CD14-positive monocyte (primary cell): Measurements from ENCODE around the gene SLC25A48. TPM values are rescaled to one million over a fixed set of nuclear protein-coding genes. Genes with fewer than 3 reads are reported as not detected.
A peak's percentile ranks its signal among the peaks of the same experiment; 100 is the strongest.

Source experiments
- DNase-seq, 3 donors: peaks; one replicate each; pipeline ENCODE4 v3.0.0-alpha.2; 2011 to 2022
- H2AFZ ChIP-seq: 2 replicates; pipeline ENCODE4 v1.6.0; 2012; ENCODE audit warnings: mild to moderate bottlenecking, low read depth, low read length, inconsistent platforms; ENCODE audit not compliant: insufficient read depth, poor library complexity, severe bottlenecking
- H3K27ac ChIP-seq, 2 donors: 1 replicate in 1 of 2; 2 replicates in 1 of 2; pipeline ENCODE4 v1.5.1; 2012 to 2013; ENCODE audit warnings: low read length in 2 of 2, control low read depth in 1 of 2, inconsistent platforms in 1 of 2, low read depth in 1 of 2, mild to moderate bottlenecking in 1 of 2
- H3K27me3 ChIP-seq, 2 donors: one replicate each; pipeline versions ENCODE4 v1.6.0 to v1.6.1; 2011 to 2013; ENCODE audit warnings: low read length in 2 of 2; ENCODE audit not compliant: control insufficient read depth in 2 of 2, insufficient read depth in 2 of 2
- H3K36me3 ChIP-seq, 2 donors: replicated peaks in 1 of 2; 1 replicate in 1 of 2; 2 replicates in 1 of 2; pipeline versions ENCODE4 v1.5.1 to v1.6.1; 2012 to 2013; ENCODE audit warnings: low read length in 2 of 2, control low read depth in 1 of 2, inconsistent platforms in 1 of 2, mild to moderate bottlenecking in 1 of 2; ENCODE audit not compliant: insufficient read depth in 2 of 2, control insufficient read depth in 1 of 2
- H3K4me1 ChIP-seq, 2 donors: 1 replicate in 1 of 2; 2 replicates in 1 of 2; pipeline versions ENCODE4 v1.5.1 to v1.6.1; 2012 to 2013; ENCODE audit warnings: low read length in 2 of 2, control low read depth in 1 of 2, inconsistent platforms in 1 of 2, mild to moderate bottlenecking in 1 of 2, moderate library complexity in 1 of 2; ENCODE audit not compliant: insufficient read depth in 2 of 2, control insufficient read depth in 1 of 2
- H3K4me2 ChIP-seq: replicated peaks from 2 replicates; pipeline ENCODE3; 2012; ENCODE audit warnings: low read length, moderate library complexity, mild to moderate bottlenecking; ENCODE audit not compliant: poor library complexity, severe bottlenecking; ENCODE audit errors: extremely low read depth
- H3K4me3 ChIP-seq, 3 experiments: fragments of 200-600 bp in 1 of 3; sonication (generic) in 1 of 3; replicated peaks in 1 of 3; 1 replicate in 2 of 3; 2 replicates in 1 of 3; pipeline ENCODE4 v1.5.1; 2011 to 2013; ENCODE audit warnings: low read length in 3 of 3, mild to moderate bottlenecking in 3 of 3, control low read depth in 2 of 3, low read depth in 2 of 3, inconsistent platforms in 1 of 3, moderate library complexity in 1 of 3
- H3K79me2 ChIP-seq: 2 replicates; pipeline ENCODE4 v1.6.0; 2012; ENCODE audit warnings: mild to moderate bottlenecking, control low read depth, inconsistent platforms, low read length, moderate library complexity; ENCODE audit not compliant: insufficient read depth
- H3K9ac ChIP-seq: 2 replicates; pipeline ENCODE4 v1.6.0; 2017; ENCODE audit warnings: low read length, mild to moderate bottlenecking; ENCODE audit not compliant: insufficient read depth, poor library complexity, severe bottlenecking
- H3K9me3 ChIP-seq, 2 donors: replicated peaks in 1 of 2; 1 replicate in 1 of 2; 2 replicates in 1 of 2; pipeline versions ENCODE4 v1.5.1 to v1.6.1; 2012 to 2013; ENCODE audit warnings: low read length in 2 of 2, control low read depth in 1 of 2; ENCODE audit not compliant: control insufficient read depth in 1 of 2, insufficient read depth in 1 of 2
- H4K20me1 ChIP-seq: 2 replicates; pipeline ENCODE4 v1.6.0; 2012; ENCODE audit warnings: mild to moderate bottlenecking, low read length, control low read depth, moderate library complexity; ENCODE audit not compliant: insufficient read depth
- H3K27ac Mint-ChIP-seq, 7 donors: one replicate each; pipeline ENCODE4 v1.8.0; 2020; ENCODE audit warnings: mild to moderate bottlenecking in 7 of 7, mixed read lengths in 7 of 7, moderate library complexity in 6 of 7, inconsistent platforms in 2 of 7
- H3K27me3 Mint-ChIP-seq, 3 donors: one replicate each; pipeline ENCODE4 v1.8.0; 2021 to 2022; ENCODE audit warnings: low read depth in 3 of 3, mild to moderate bottlenecking in 3 of 3, mixed read lengths in 3 of 3, moderate library complexity in 3 of 3, inconsistent platforms in 1 of 3
- H3K36me3 Mint-ChIP-seq, 2 donors: one replicate each; pipeline ENCODE4 v1.8.0; 2020; ENCODE audit warnings: mixed read lengths in 2 of 2, inconsistent platforms in 1 of 2, mild to moderate bottlenecking in 1 of 2
- H3K4me1 Mint-ChIP-seq: one replicate; pipeline ENCODE4 v1.8.0; 2020; ENCODE audit warnings: mild to moderate bottlenecking, mixed read lengths
- H3K4me3 Mint-ChIP-seq, 2 donors: one replicate each; pipeline ENCODE4 v1.8.0; 2020; ENCODE audit warnings: mild to moderate bottlenecking in 2 of 2, mixed read lengths in 2 of 2, moderate library complexity in 1 of 2
- H3K9me3 Mint-ChIP-seq, 7 donors: one replicate each; pipeline ENCODE4 v1.8.0; 2020 to 2022; ENCODE audit warnings: mixed read lengths in 7 of 7, mild to moderate bottlenecking in 6 of 7, moderate library complexity in 6 of 7, inconsistent platforms in 2 of 7
- CTCF ChIP-seq: fragments of 200-600 bp; IDR thresholded peaks from one replicate; pipeline ENCODE4 v1.8.0; 2022; ENCODE audit warnings: antibody characterized with exemption, mild to moderate bottlenecking
- WGBS: methylation state at CpG from one replicate; pipeline ENCODE4 v1.1.5; 2013; ENCODE audit warnings: missing lambda C conversion rate; ENCODE audit not compliant: insufficient coverage; 5-methylcytosine and 5-hydroxymethylcytosine counted together
- intact Hi-C, 2 donors: fragments of 100-400 bp; cut with micrococcal nuclease; formaldehyde crosslinking; loops; one replicate each; pipeline versions ENCODE4 v1.15.0 to v1.15.1; 2023
- polyA plus RNA-seq, 3 donors: library from polyadenylated mRNA; depleted of rRNA in 1 of 3; unstranded in 2 of 3; stranded (reverse) in 1 of 3; fragments of 300-500 nt in 2 of 3; fragments of >200 nt in 1 of 3; fragmentation: Illumina TruSeq in 2 of 3; gene quantifications; 1 replicate in 2 of 3; 2 replicates in 1 of 3; pipeline ENCODE4 v1.2.3, GENCODE V29; 2012 to 2021

SLC25A48 gene
- polyA plus RNA-seq, 3 donors, result not detected

GRCh38 chr5:135859641-135860040 lies 25.2 kb downstream of the SLC25A48 start:
- Histone ChIP-seq H3K79me2 (no peaks in the 10 kb centered on the region), H3K4me2 (no peak overlapping the region), H3K4me1 (no peaks in the 10 kb centered on the region), H3K9me3 (no peaks in the 10 kb centered on the region), H3K36me3 (no peaks in the 10 kb centered on the region), H4K20me1 (no peaks in the 10 kb centered on the region), H2AFZ (no peak overlapping the region), H3K9ac (no peak overlapping the region), H3K27me3 (no peaks in the 10 kb centered on the region), H3K4me3 (no peak overlapping the region), H3K27ac (no peak overlapping the region)
- no peak for TF ChIP-seq CTCF
- Mint-ChIP-seq H3K27ac (peak overlapping the region in 1 of 7 donors; percentile 11), H3K4me1 (peaks cover 6% of the 10 kb centered on the region), H3K27me3 (peaks cover 10 to 14% (median 11%) of the 10 kb centered on the region in 3 donors), H3K36me3 (no peaks in the 10 kb centered on the region), H3K4me3 (no peak overlapping the region), H3K9me3 (peaks cover 0 to 7% (median 2%) of the 10 kb centered on the region in 7 donors)
- DNase-seq, result no peak
- no CpG with 5 or more reads among the region's 1 CpG for WGBS
- intact Hi-C loops, result no loop called here

- no peak overlapping the region for H3K9ac ChIP-seq
- intact Hi-C loops, result no loop called here
- Mint-ChIP-seq H3K4me3 (no peak overlapping the region), H3K27ac (peak overlapping the region in 1 of 7 donors; percentile 23), H3K4me1 (peaks cover 6% of the 10 kb centered on the region), H3K9me3 (peaks cover 0 to 2% (median 0%) of the 10 kb centered on the region in 7 donors), H3K27me3 (peaks cover 2 to 10% (median 7%) of the 10 kb centered on the region in 3 donors), H3K36me3 (no peaks in the 10 kb centered on the region)
- no peak for TF ChIP-seq CTCF
- no peaks in the 10 kb centered on the region for H3K27me3 ChIP-seq
- H3K36me3 ChIP-seq, result no peaks in the 10 kb centered on the region
- no peak overlapping the region for H3K4me3 ChIP-seq
- no peaks in the 10 kb centered on the region for H3K4me1 ChIP-seq
- no CpG with 5 or more reads among the region's 1 CpG for WGBS
- no peaks in the 10 kb centered on the region for H3K79me2 ChIP-seq
- H2AFZ ChIP-seq, result no peak overlapping the region
- H3K4me2 ChIP-seq, result no peak overlapping the region
- peak in 1 of 3 donors; percentile 49 for DNase-seq
- H3K9me3 ChIP-seq, result no peaks in the 10 kb centered on the region
- no peaks in the 10 kb centered on the region for H4K20me1 ChIP-seq
- H3K27ac ChIP-seq, result no peak overlapping the region
Measured at GRCh38 chr5:135861641-135862040, 27.2 kb downstream of the SLC25A48 start.
